Stimulated activated CD4-positive, alpha-beta T cell treated with anti-CD3 and anti-CD28 coated beads, Interleukin-12 subunit alpha, Interleukin-12 subunit beta, amount 100 ng/mL, for 24 hours (primary cell): ENCODE data around the gene MORF4L2.

Experiments
- DNase-seq, 2 experiments: peaks; one replicate each; pipeline ENCODE4 v3.0.0-alpha.2; 2020; ENCODE audit warnings: low read depth in 2 of 2

Gene MORF4L2

GRCh38 chrX:103635436-103635835 is 51.1 kb downstream of the MORF4L2 start:
- DNase-seq = no peak

GRCh38 chrX:103631145-103631544 is 55.4 kb downstream of the MORF4L2 start:
- DNase-seq = no peak

DNA sequence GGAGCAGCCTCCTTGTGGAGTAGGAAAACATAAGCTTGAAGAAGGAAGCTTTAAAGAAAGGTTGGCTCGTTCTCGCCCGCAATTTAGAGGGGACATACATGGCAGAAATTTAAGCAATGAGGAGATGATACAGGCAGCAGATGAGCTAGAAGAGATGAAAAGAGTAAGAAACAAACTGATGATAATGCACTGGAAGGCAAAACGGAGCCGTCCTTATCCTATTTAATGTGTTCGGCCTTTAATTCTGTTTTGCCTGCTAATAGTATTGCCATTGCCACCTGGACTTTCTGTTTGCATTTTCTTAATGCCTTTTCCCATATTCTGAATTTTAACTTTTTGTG is 56.4 kb downstream of the MORF4L2 start:
- no peak for DNase-seq

GRCh38 chrX:103629318-103630170 is 57.0 kb downstream of the MORF4L2 start:
- DNase-seq = peak in 1 of 2 experiments; percentile 13

- peak in 1 of 2 experiments; percentile 17 for DNase-seq
Observed at GRCh38 chrX:103628386-103629317, 57.8 kb downstream of the MORF4L2 start, which contains the start of gene TCEAL1. TSS of gene TCEAL1 (plus strand) at chrX:103628975. CDS start at chrX:103629917, 942 bp downstream.

DNA sequence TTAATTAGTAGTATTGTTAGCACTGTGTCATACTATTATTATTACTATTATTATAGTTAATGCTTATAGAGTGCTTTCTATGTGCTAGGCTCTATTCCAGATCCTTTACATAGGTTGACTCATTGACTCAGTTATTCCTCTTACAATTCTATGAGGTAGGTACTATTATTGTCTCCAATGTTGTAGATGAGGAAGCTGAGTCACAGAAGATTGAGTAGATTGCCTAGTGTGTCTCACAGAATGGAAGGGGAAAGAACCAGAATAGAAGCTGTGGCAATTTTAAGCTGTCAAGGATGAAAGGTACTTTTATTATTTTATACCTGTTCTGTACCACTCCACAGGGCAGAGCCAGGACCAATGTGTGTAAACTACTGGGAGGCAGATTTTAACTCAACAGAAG is 59.6 kb downstream of the MORF4L2 start:
- no peak for DNase-seq
